ENCODE results near the gene METTL14.

DNA sequence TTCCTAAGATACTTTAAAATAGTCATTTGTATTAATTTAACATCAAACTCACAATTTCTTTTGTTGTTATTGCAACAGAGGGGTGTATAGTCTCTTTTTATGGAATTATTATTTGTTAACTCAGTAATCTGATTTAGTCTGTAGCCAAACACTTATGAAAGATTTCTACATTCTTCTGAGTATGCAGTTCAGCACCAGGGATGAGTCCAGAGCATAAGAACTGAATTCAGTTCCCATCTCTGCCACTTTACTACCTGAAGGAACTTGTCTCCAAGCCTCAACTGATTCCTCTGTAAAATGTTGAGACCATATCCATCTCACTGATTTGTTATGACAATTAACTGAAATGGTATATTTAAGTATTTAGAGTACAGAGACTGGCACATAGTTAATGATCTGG, 45.5 kb downstream of the METTL14 start:
- TF ChIP-seq, protein P1, sequence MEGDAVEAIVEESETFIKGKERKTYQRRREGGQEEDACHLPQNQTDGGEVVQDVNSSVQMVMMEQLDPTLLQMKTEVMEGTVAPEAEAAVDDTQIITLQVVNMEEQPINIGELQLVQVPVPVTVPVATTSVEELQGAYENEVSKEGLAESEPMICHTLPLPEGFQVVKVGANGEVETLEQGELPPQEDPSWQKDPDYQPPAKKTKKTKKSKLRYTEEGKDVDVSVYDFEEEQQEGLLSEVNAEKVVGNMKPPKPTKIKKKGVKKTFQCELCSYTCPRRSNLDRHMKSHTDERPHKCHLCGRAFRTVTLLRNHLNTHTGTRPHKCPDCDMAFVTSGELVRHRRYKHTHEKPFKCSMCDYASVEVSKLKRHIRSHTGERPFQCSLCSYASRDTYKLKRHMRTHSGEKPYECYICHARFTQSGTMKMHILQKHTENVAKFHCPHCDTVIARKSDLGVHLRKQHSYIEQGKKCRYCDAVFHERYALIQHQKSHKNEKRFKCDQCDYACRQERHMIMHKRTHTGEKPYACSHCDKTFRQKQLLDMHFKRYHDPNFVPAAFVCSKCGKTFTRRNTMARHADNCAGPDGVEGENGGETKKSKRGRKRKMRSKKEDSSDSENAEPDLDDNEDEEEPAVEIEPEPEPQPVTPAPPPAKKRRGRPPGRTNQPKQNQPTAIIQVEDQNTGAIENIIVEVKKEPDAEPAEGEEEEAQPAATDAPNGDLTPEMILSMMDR (IDR thresholded peaks at IDR 0.05; ENCODE audit: low read length), result no peak
- TF ChIP-seq EZH2 (IDR thresholded peaks at IDR 0.05; ENCODE audit: borderline replicate concordance, low read length), result no peak
